Loucy (cell line): Measurements from ENCODE around the gene CDH13.

Experiments
- H2AFZ ChIP-seq: fragments of 200-600 bp; sonication (generic); 2 replicates; pipeline ENCODE4 v1.6.0; 2016; ENCODE audit warnings: antibody characterized with exemption, mild to moderate bottlenecking, low read length, moderate library complexity
- H3F3A ChIP-seq: fragments of 200-600 bp; 2 replicates; pipeline ENCODE4 v1.6.0; 2016; ENCODE audit warnings: antibody characterized with exemption, low read depth, mild to moderate bottlenecking
- H3K27me3 ChIP-seq: fragments of 200-600 bp; sonication (generic); 2 replicates; pipeline ENCODE4 v1.6.1; 2014; ENCODE audit warnings: low read length, mild to moderate bottlenecking; ENCODE audit not compliant: insufficient read depth, poor library complexity, severe bottlenecking
- H3K36me3 ChIP-seq: fragments of 200-600 bp; sonication (generic); 2 replicates; pipeline ENCODE4 v1.6.1; 2016; ENCODE audit warnings: low read length; ENCODE audit not compliant: insufficient read depth
- H3K4me1 ChIP-seq: fragments of 200-600 bp; sonication (generic); 2 replicates; pipeline ENCODE4 v1.5.1; 2014; ENCODE audit warnings: low read length, mild to moderate bottlenecking; ENCODE audit not compliant: insufficient read depth, poor library complexity, severe bottlenecking
- H3K4me2 ChIP-seq: fragments of 200-600 bp; sonication (generic); 2 replicates; pipeline ENCODE4 v1.6.0; 2014; ENCODE audit warnings: antibody characterized with exemption, low read length, low read depth, mild to moderate bottlenecking; ENCODE audit not compliant: poor library complexity, severe bottlenecking
- H3K4me3 ChIP-seq: fragments of 200-600 bp; sonication (generic); 2 replicates; pipeline ENCODE4 v1.5.1; 2014; ENCODE audit warnings: low read length, mild to moderate bottlenecking, mixed read lengths; ENCODE audit not compliant: poor library complexity, severe bottlenecking
- H3K79me2 ChIP-seq: fragments of 200-600 bp; sonication (generic); 2 replicates; pipeline ENCODE4 v1.6.1; 2014; ENCODE audit warnings: low read length; ENCODE audit not compliant: insufficient read depth
- H3K9ac ChIP-seq: fragments of 200-600 bp; sonication (generic); 2 replicates; pipeline ENCODE4 v1.6.0; 2014; ENCODE audit warnings: mild to moderate bottlenecking, low read depth, low read length, moderate library complexity; ENCODE audit not compliant: poor library complexity, severe bottlenecking
- H3K9me2 ChIP-seq: fragments of 200-600 bp; sonication (generic); replicated peaks from 2 replicates; pipeline ENCODE4 v1.6.1; 2016; ENCODE audit warnings: low read depth, low read length, mixed read lengths
- H3K9me3 ChIP-seq: fragments of 200-600 bp; sonication (generic); 2 replicates; pipeline ENCODE4 v1.6.1; 2014; ENCODE audit warnings: mild to moderate bottlenecking, antibody characterized with exemption, low read length, low read depth; ENCODE audit not compliant: insufficient read depth
- H4K20me1 ChIP-seq: fragments of 200-600 bp; sonication (generic); 2 replicates; pipeline ENCODE4 v1.6.0; 2014; ENCODE audit warnings: antibody characterized with exemption, low read length, mild to moderate bottlenecking; ENCODE audit not compliant: insufficient read depth, poor library complexity, severe bottlenecking
- EZH2phosphoT487 ChIP-seq: fragments of 200-600 bp; IDR thresholded peaks from 2 replicates; pipeline ENCODE4 v1.6.1; 2018; ENCODE audit warnings: antibody characterized with exemption, mild to moderate bottlenecking, moderate library complexity, borderline replicate concordance
- TF ChIP-seq, protein P1 (sequence below): fragments of 200-600 bp; sonication (generic); conservative IDR thresholded peaks from 2 replicates; pipeline ENCODE4 v1.5.1; 2014; ENCODE audit warnings: mild to moderate bottlenecking, antibody characterized with exemption, low read length

CDH13 gene

GRCh38 chr16:83338138-83338537 is 711.4 kb downstream of the CDH13 start:
- Histone ChIP-seq H3K9me2 (no peaks in the 10 kb centered on the region; the same call in 1 of the 2 replicates), H3K27me3 (no peaks in the 10 kb centered on the region), H3K4me2 (no peak overlapping the region), H3K4me1 (no peaks in the 10 kb centered on the region), H3K9ac (no peak overlapping the region), H3F3A (no peaks in the 10 kb centered on the region), H3K79me2 (no peaks in the 10 kb centered on the region), H4K20me1 (no peaks in the 10 kb centered on the region), H2AFZ (no peak overlapping the region), H3K9me3 (no peaks in the 10 kb centered on the region), H3K36me3 (no peaks in the 10 kb centered on the region), H3K4me3 (no peak overlapping the region)
- TF ChIP-seq, protein P1, sequence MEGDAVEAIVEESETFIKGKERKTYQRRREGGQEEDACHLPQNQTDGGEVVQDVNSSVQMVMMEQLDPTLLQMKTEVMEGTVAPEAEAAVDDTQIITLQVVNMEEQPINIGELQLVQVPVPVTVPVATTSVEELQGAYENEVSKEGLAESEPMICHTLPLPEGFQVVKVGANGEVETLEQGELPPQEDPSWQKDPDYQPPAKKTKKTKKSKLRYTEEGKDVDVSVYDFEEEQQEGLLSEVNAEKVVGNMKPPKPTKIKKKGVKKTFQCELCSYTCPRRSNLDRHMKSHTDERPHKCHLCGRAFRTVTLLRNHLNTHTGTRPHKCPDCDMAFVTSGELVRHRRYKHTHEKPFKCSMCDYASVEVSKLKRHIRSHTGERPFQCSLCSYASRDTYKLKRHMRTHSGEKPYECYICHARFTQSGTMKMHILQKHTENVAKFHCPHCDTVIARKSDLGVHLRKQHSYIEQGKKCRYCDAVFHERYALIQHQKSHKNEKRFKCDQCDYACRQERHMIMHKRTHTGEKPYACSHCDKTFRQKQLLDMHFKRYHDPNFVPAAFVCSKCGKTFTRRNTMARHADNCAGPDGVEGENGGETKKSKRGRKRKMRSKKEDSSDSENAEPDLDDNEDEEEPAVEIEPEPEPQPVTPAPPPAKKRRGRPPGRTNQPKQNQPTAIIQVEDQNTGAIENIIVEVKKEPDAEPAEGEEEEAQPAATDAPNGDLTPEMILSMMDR = no peak
- TF ChIP-seq EZH2phosphoT487 = no peak

DNA sequence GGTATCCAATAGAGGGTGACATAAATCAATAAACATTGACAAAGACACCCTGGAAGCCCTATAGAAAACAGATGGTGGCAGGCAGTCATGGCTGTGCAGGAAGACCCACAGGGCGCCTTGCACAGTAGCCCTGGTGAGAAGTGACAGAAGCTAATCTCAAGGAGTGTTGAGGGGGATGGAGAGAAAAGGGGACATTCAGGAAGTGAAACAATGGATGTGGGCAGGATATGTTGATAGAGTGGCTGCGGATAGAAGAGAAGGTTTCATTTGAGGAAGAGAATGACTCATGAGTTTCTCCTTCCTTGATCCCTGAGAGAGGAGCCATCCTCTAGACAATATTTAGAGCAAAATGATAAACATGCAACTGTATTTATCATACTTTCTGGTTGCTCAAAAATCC is 712.2 kb downstream of the CDH13 start:
- Histone ChIP-seq H3K9me3 (no peaks in the 10 kb centered on the region), H2AFZ (no peak overlapping the region), H3K4me2 (no peak overlapping the region), H3K27me3 (no peaks in the 10 kb centered on the region), H3K9ac (no peak overlapping the region), H3K9me2 (no peaks in the 10 kb centered on the region; the same call in 1 of the 2 replicates), H4K20me1 (no peaks in the 10 kb centered on the region), H3K36me3 (no peaks in the 10 kb centered on the region), H3K4me3 (no peak overlapping the region), H3K4me1 (no peaks in the 10 kb centered on the region), H3F3A (no peaks in the 10 kb centered on the region), H3K79me2 (no peaks in the 10 kb centered on the region)
- TF ChIP-seq, protein P1 = no peak
- no peak for TF ChIP-seq EZH2phosphoT487

GRCh38 chr16:83343935-83344366 is 717.2 kb downstream of the CDH13 start:
- no peaks in the 10 kb centered on the region for H3K9me3 ChIP-seq
- TF ChIP-seq EZH2phosphoT487 = no peak
- TF ChIP-seq, protein P1 = no peak

More at GRCh38 chr16:83343935-83344366, 717.2 kb downstream of the CDH13 start:
- Histone ChIP-seq H3K4me1 (no peaks in the 10 kb centered on the region), H2AFZ (no peak overlapping the region), H3K9ac (no peak overlapping the region), H3K27me3 (no peaks in the 10 kb centered on the region), H3F3A (no peaks in the 10 kb centered on the region), H4K20me1 (no peaks in the 10 kb centered on the region), H3K9me2 (no peaks in the 10 kb centered on the region), H3K4me3 (no peak overlapping the region), H3K4me2 (no peak overlapping the region), H3K79me2 (no peaks in the 10 kb centered on the region), H3K36me3 (no peaks in the 10 kb centered on the region)
